ENCODE results near the gene ASB5. TPM values are rescaled to one million over a fixed set of nuclear protein-coding genes. Genes with fewer than 3 reads are reported as not detected.

Gene ASB5
- total RNA-seq, 1 experiment from 2014 or later = not detected

DNA sequence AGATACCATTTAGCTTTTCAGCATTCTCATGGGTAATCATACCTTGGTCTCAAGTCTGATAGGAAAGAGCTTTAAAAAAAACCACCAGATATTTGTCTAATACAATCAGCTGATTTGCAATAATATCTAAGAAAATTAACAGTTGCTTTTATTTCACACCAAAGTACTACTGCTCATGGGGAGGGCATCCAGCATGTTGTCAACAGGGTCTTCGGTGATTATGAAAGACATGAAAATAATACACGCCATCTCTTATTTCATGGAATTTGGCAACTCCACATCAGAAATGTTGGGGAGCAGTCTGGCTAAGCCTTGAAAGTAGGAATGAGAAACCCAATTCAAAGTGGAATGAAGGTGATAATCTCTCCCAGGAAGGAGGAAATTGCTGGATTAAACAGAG, 3.0 kb downstream of the ASB5 start (continued):
- TF ChIP-seq, protein P1, sequence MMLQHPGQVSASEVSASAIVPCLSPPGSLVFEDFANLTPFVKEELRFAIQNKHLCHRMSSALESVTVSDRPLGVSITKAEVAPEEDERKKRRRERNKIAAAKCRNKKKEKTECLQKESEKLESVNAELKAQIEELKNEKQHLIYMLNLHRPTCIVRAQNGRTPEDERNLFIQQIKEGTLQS (IDR thresholded peaks at IDR 0.05) = no peak

DNA sequence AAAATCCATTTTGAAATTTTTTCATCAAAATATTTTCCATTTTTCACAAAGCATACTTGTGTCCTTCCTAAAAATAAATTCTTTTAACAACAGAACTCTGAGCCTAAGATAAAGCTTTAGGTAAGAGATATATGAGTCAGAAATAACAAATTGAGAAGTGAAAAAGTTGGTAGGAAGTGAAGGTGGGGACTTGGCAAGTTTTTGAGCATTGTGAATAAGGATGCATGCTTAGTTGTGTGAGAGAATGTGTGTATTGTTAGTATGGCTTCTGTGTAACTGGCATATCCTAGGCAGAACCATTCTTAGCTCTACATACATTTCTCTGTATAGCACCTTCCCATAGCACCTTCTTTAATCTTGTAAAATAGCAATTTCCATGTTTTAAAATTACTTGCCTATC, 6.8 kb downstream of the ASB5 start:
- TF ChIP-seq, protein P2, sequence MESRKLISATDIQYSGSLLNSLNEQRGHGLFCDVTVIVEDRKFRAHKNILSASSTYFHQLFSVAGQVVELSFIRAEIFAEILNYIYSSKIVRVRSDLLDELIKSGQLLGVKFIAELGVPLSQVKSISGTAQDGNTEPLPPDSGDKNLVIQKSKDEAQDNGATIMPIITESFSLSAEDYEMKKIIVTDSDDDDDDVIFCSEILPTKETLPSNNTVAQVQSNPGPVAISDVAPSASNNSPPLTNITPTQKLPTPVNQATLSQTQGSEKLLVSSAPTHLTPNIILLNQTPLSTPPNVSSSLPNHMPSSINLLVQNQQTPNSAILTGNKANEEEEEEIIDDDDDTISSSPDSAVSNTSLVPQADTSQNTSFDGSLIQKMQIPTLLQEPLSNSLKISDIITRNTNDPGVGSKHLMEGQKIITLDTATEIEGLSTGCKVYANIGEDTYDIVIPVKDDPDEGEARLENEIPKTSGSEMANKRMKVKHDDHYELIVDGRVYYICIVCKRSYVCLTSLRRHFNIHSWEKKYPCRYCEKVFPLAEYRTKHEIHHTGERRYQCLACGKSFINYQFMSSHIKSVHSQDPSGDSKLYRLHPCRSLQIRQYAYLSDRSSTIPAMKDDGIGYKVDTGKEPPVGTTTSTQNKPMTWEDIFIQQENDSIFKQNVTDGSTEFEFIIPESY (IDR thresholded peaks at IDR 0.05; ENCODE audit: extremely low read depth, insufficient replicate concordance, low read length) = no peak
- no peak for TF ChIP-seq RAD21 (IDR thresholded peaks at IDR 0.05; ENCODE audit: low read depth)
- no peak for TF ChIP-seq FOSL1 (IDR thresholded peaks at IDR 0.05; ENCODE audit: low read depth)
- TF ChIP-seq, protein P3, sequence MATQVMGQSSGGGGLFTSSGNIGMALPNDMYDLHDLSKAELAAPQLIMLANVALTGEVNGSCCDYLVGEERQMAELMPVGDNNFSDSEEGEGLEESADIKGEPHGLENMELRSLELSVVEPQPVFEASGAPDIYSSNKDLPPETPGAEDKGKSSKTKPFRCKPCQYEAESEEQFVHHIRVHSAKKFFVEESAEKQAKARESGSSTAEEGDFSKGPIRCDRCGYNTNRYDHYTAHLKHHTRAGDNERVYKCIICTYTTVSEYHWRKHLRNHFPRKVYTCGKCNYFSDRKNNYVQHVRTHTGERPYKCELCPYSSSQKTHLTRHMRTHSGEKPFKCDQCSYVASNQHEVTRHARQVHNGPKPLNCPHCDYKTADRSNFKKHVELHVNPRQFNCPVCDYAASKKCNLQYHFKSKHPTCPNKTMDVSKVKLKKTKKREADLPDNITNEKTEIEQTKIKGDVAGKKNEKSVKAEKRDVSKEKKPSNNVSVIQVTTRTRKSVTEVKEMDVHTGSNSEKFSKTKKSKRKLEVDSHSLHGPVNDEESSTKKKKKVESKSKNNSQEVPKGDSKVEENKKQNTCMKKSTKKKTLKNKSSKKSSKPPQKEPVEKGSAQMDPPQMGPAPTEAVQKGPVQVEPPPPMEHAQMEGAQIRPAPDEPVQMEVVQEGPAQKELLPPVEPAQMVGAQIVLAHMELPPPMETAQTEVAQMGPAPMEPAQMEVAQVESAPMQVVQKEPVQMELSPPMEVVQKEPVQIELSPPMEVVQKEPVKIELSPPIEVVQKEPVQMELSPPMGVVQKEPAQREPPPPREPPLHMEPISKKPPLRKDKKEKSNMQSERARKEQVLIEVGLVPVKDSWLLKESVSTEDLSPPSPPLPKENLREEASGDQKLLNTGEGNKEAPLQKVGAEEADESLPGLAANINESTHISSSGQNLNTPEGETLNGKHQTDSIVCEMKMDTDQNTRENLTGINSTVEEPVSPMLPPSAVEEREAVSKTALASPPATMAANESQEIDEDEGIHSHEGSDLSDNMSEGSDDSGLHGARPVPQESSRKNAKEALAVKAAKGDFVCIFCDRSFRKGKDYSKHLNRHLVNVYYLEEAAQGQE (IDR thresholded peaks at IDR 0.05; ENCODE audit: low read depth) = no peak
- TF ChIP-seq ZFX (IDR thresholded peaks at IDR 0.05) = no peak
- TF ChIP-seq, protein P4, sequence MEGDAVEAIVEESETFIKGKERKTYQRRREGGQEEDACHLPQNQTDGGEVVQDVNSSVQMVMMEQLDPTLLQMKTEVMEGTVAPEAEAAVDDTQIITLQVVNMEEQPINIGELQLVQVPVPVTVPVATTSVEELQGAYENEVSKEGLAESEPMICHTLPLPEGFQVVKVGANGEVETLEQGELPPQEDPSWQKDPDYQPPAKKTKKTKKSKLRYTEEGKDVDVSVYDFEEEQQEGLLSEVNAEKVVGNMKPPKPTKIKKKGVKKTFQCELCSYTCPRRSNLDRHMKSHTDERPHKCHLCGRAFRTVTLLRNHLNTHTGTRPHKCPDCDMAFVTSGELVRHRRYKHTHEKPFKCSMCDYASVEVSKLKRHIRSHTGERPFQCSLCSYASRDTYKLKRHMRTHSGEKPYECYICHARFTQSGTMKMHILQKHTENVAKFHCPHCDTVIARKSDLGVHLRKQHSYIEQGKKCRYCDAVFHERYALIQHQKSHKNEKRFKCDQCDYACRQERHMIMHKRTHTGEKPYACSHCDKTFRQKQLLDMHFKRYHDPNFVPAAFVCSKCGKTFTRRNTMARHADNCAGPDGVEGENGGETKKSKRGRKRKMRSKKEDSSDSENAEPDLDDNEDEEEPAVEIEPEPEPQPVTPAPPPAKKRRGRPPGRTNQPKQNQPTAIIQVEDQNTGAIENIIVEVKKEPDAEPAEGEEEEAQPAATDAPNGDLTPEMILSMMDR (IDR thresholded peaks at IDR 0.05 in 2 of 3, conservative IDR thresholded peaks at IDR 0.05 in 1 of 3; ENCODE audit: borderline replicate concordance in 1 of 3, insufficient read depth in 1 of 3, low read depth in 2 of 3, low read length in 2 of 3) = no peak
- no peak for TF ChIP-seq ELF1 (IDR thresholded peaks at IDR 0.05; ENCODE audit: borderline replicate concordance, low read depth)
- TF ChIP-seq CBX3 (IDR thresholded peaks at IDR 0.05; ENCODE audit: low read depth) = no peak
- no peak for TF ChIP-seq POLR2A (IDR thresholded peaks at IDR 0.05; ENCODE audit: borderline replicate concordance, extremely low read depth, insufficient read depth, insufficient read length)
- no peak for TF ChIP-seq JUND (IDR thresholded peaks at IDR 0.05)
- TF ChIP-seq EZH2 (IDR thresholded peaks at IDR 0.05) = no peak
- Histone ChIP-seq H3K27ac (ENCODE audit: low read depth, low read length) (no peak overlapping the region), H3K4me2 (ENCODE audit: low read length) (no peak overlapping the region), H4K20me1 (ENCODE audit: insufficient read depth) (no peaks in the 10 kb centered on the region), H3K27me3 (ENCODE audit: insufficient read depth, low read length) (no peaks in the 10 kb centered on the region), H2AFZ (ENCODE audit: low read depth, low read length, poor library complexity, severe bottlenecking) (no peak overlapping the region), H3K9me2 (ENCODE audit: insufficient read depth) (no peaks in the 10 kb centered on the region), H3K79me2 (ENCODE audit: insufficient read depth, low read length) (no peaks in the 10 kb centered on the region), H3K4me3 (replicated peaks in 1 of 2; ENCODE audit: low read depth in 1 of 2, low read length in 2 of 2) (no peak overlapping the region), H3K36me3 (ENCODE audit: control insufficient read depth in 1 of 2, insufficient read depth in 2 of 2, low read length in 2 of 2) (no peaks in the 10 kb centered on the region), H3K9ac (ENCODE audit: low read length) (no peak overlapping the region), H3K4me1 (ENCODE audit: control insufficient read depth in 1 of 2, insufficient read depth in 2 of 2, low read length in 2 of 2) (no peaks in the 10 kb centered on the region), H3K9me3 (ENCODE audit: control insufficient read depth in 1 of 2, insufficient read depth in 1 of 2, low read depth in 1 of 2, low read length in 2 of 2) (no peaks in the 10 kb centered on the region)
- ChIA-PET POLR2A (no interaction called here), CTCF (no interaction called here), RAD21 (ENCODE audit: low non-redundant PET in 1 of 2, low total read pairs in 2 of 2, uncharacterized antibody in 2 of 2, unreplicated experiment in 2 of 2) (no interaction called here)
- DNase-seq (ENCODE audit: low read depth, low spot score) (no peak), ATAC-seq (no peak)
- intact Hi-C loops (cut with micrococcal nuclease) = no loop called here
- BruUV-seq (replicated peaks) = no TSS peak
